Measurements from ENCODE around the gene MORN4.

GRCh38 chr10:97676770-97677581, 43.7 kb upstream of the MORN4 start:
- no peak for TF ChIP-seq AEBP2 (tag by site-specific recombination; IDR thresholded peaks at IDR 0.05; ENCODE audit: borderline replicate concordance)
- no peak for TF ChIP-seq ZNF311 (tag by site-specific recombination; IDR thresholded peaks at IDR 0.05; ENCODE audit: borderline replicate concordance)
- TF ChIP-seq PRDM10 (tag by site-specific recombination; IDR thresholded peaks at IDR 0.05): no peak
- TF ChIP-seq ZNF18 (tag by site-specific recombination; IDR thresholded peaks at IDR 0.05): no peak
- TF ChIP-seq ZNF239 (tag by site-specific recombination; IDR thresholded peaks at IDR 0.05): no peak
